CD4-positive, alpha-beta T cell treated with Interleukin-6 at 100 ng/mL for 8 hours (primary cell): ENCODE results near the gene KYAT1.

Source experiments
- DNase-seq: peaks from one replicate; pipeline ENCODE4 v3.0.0-alpha.2; 2020; ENCODE audit warnings: mixed read lengths, low spot score

The KYAT1 gene

DNA sequence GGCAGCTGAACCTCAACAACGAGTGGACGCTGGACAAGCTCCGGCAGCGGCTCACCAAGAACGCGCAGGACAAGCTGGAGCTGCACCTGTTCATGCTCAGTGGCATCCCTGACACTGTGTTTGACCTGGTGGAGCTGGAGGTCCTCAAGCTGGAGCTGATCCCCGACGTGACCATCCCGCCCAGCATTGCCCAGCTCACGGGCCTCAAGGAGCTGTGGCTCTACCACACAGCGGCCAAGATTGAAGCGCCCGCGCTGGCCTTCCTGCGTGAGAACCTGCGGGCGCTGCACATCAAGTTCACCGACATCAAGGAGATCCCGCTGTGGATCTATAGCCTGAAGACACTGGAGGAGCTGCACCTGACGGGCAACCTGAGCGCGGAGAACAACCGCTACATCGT is 26.6 kb upstream of the KYAT1 start:
- DNase-seq = no peak

DNA sequence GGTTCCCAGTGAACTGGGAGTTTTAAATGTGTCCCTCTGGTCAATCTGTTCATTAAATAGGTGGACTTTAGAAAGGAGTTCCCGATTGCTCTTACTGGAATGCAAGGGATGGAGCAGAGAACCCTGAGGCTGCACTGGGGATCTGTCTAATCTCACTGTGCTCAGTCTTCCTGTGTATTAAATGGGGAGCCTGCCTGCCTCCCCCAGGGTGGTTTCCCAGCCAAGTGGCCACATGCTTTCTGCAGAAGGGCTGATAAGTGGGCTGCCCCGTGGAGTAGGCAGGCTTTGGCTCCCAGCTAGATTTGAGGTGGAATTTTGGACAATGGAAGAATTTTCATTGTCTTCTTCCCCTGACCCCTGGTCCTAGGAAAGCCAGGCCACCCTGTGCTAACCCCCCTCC is 25.0 kb upstream of the KYAT1 start:
- DNase-seq = no peak

DNA sequence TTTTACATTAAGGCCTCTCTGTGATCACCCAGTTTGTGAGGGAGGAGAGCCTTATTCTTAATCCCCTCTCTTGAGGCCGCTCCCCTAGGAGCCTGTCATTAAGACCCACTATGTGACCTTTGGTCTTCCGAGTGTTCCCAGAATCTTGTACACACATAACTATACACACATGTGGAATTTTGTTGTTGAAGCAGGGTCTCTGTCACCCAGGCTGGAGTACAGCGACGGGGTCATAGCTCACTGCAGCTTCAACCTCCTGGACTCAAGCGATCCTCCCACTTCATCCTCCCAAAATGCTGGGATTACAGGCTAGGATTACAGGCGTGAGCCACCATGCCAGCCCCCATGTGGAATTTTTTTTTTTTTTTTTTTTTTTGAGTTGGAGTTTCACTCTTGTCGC is 24.2 kb upstream of the KYAT1 start:
- DNase-seq = no peak

DNA sequence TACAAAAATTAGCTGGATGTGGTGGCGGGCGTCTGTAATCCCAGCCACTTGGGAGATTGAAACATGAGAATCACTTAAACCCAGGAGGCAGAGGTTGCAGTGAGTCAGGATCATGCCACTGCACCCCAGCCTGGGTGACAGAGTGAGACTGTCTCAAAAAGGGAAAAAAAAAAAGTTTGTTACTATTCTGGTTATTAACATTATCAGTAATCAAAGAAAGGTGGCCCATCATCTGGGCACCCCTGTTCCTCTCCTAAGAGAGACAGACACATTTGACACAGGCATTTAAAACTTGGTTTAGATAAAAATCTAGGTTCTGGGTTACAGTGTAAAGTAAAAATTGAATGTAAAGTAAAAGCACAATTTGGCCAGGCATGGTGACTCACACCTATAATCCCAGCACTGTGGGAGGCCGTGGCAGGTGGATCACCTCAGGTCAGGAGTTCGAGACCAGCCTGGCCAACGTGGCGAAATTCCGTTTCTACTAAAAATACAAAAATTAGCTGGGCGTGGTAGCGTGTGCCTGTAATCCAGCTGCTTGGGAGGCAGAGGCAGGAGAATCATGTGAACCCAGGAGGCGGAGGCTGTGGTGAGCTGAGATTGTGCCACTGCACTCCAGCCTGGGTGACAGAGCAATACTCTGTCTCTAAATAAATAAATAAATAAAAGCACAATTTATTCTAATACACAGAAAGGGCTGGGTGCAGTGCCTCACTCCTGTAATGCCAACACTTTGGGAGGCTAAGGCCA is 22.3 kb upstream of the KYAT1 start:
- no peak for DNase-seq

DNA sequence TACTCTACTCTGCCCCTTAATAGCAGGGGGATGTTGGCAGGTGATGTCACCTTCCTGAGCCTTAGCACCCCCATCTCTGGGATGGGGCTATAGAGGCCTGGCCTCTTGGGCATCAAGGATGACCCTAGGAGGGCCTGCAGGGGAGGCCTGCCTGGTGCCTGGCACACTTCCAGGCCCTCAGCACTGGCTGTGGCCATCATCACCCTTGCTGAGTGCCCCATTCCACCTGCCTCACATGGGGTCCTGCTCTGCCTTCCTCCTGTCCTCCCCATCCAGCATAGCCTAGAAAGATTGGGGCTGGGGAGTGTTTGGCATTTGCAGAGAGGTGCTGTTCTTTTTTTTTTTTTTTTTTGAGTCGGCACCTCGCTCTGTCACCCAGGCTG is 21.3 kb upstream of the KYAT1 start:
- DNase-seq = no peak

DNA sequence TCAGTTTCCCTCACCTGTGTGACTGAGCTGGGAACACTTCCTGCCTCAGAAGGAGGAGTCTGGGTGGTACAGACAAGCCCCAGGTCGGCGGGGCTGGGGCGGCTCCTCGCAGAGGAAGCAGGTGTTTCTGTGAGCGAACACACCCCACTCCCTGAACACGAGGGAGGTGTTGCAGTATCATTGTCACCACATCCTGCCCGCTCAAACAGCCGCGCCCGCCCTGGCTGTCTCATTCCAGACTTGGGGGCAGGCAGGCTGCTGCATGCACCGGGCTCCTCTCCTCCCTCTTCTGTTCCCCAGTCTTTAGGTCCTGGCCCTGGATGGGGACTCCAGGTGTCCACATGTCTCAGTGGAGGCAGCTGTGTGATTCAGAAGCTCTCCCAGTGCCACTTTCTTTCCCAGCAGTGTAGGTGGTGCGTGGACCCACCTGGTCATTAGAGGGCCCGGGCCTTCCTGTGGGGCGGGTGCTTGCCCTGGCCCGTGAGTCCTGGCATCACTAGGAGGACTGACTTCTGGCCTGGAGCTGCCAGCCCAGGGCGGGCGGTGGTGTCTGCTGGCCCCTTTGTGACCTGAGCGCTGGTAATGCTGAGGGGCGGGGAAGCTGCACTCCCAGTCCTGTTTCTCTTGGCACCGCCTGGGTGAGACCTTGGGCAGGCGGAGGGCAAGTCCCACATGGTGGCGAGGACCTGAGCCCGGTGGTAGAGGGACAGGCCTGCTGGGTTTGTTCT is 20.8 kb upstream of the KYAT1 start:
- DNase-seq = peak; percentile 92

DNA sequence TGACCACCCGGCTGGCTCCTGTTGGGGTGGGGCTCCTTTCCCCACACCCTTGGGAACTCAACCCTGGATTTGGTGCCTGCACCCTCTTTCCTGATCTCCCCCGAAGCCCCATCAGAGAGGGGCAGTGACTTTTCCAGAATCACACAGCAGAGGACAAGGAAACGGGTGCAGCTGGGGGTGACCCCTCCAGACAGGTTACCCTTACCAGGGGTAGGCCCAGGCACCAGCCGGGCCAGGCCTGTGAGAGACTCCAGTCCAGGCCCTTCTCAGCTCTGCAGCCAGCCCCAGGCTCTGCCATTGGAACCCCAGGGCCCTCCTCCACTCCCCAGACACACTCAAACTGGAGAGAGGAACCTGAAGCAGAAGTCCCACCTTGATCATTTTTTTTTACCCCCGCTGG is 20.1 kb upstream of the KYAT1 start:
- no peak for DNase-seq

DNA sequence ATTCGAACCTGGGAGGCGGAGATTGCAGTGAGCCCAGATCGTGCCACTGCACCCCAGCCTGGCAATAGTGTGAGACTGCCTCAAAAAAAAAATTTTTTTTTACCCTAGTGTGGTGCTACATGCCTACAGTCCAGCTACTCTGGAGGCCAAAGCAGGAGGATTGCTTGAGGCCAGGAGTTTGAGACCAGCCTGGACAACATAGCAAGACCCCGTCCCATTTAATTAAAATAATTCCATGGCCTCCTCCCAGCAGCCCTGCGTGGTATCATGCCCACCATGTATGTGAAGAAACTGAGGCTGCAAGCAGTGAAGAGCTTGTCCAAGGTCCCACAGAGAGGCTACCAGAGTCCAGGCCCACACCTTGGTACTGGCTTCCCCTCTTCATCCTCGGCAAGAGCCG is 19.6 kb upstream of the KYAT1 start:
- DNase-seq = no peak

DNA sequence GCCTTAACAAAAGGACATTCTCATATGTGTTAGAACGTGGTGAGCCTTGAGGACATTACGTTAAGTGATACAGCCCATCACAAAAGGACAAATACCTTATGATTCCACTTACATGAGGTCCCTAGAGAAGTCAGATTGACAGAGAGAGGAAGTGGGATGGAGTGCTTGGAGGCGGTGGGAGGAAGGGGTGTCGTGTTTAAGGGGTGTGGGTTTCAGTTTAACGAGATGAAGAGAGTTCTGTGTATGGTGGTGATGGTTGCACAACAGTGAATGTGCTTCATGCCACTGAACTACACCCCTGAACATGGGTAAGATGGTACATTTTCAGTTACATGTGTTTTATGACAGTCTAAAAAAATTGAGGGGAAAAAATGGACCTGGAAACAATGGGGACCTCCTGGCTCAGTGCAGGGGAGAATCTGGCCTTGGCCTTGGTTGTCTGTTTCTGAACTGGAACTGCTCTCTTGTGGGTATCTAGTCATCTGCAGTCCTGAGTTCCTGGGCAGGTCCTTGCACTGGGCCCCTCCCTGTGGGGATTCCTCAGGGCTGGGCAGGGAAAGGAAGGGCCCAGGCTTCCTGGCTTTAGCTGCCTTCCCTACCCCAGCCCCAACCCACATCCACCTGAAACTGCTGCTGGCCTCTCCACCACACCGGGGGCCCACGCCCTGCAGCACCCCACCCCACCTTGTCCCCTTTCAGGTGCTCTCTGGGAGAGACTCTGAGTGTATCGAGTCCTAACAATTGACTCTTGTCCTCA is 18.0 kb upstream of the KYAT1 start:
- peak; percentile 24 for DNase-seq

DNA sequence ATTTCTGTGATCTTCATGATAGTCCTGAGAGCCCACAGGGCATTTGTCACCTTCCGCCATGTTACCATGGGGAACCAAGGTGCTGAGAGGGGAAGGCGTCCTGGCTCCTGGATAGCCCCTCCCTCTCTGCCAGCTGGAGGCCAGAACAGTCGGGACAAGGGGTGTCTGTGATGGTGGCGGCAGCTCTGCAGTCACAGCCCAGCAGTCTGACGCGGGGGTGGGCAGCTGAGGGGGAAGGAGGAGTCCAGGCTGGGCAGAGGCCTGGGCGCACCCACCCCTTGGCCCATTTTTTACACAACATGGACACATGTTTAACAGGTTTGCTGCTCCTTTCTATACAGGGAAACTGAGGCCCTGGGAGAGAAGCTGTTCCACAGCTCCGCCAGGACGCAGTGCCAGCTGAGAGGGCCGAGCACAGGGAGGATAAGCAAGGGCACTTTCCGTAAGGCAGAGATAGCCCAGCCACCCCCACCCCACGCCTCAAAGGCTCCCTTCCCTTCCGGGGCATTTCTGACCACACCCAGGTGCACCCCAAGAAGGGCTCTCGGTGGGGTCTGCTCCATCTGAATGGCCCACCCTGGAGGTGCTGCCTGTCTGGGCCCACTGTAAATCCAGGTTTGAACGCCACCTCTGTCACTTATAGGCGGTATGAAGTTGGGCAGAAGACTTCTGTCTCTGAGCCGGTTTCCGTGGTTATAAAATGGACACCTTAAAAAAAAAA is 17.3 kb upstream of the KYAT1 start:
- no peak for DNase-seq

DNA sequence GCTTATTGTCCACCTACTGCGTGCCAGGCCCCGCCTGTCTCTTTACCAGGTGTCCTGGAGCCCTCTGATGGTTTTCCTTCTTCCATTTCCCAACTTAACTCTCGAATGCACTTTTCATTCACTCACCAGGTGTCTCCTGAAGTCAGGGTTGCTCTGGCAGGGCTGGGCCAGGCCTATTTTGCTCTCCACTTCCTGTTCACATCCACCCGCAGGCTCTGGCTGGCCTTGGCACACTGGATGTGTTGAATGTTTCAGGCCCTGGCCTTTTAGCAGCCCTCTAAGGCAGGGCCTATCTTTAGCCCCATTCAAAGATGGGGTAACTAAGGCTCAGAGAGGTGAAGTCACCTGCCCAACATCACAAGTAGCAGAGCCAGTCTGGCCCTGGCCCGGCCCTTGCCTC is 16.6 kb upstream of the KYAT1 start:
- no peak for DNase-seq

DNA sequence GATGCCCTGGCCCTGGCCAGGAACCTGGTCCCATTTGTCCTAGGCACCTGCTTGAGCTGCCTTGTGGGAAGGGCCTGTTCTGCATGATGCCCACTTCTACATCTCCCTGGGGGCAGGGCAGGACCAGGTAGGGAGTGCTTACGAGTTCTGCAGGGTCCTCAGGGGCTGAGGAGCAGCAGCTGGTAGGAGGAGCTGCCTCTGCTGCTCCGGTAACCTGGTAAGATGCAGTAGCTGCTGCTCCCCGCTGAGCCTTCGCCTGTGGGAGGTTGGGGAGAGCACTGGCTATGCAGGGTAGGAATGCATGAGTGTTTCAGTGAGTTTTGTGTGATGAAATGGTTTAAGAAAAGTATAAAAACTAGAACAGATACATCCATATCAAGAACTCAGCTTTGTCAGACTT is 13.8 kb upstream of the KYAT1 start:
- no peak for DNase-seq

DNA sequence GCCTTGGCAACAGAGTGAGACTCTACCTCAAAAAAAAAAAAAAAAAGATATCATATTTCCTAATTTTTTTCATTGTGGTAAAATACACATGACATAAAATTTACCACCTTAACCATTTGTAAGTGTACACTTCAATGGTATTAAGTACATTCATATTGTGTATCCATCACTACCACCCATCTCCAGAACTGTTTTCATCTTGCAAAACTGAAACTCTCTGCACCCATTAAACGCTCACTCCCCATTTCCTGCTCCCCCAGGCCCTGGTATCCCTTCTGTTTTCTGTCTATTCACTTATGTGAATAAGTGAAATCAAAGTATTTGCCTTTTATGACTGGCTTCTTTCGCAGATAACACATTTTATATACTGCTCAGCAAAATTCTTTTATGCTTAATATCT is 13.0 kb upstream of the KYAT1 start:
- no peak for DNase-seq

DNA sequence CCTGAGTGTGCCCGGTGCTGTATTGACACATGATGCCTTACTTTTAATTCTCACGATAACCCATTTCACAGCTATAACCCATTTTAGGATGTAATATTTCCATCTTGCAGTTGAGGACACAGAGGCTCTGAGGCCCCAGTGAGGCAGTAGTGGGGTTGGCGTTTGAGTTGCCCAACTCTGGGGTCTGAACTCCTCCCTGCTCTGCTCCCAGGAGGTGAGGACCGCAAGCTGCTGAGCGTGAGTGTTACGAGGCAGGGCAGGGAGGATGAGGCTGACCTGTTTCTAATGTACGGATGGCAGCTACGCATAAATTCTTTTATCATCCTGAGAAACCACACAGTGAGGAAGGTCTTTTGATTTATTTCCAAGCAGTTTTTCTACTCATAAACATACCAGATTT is 11.6 kb upstream of the KYAT1 start:
- DNase-seq = no peak

DNA sequence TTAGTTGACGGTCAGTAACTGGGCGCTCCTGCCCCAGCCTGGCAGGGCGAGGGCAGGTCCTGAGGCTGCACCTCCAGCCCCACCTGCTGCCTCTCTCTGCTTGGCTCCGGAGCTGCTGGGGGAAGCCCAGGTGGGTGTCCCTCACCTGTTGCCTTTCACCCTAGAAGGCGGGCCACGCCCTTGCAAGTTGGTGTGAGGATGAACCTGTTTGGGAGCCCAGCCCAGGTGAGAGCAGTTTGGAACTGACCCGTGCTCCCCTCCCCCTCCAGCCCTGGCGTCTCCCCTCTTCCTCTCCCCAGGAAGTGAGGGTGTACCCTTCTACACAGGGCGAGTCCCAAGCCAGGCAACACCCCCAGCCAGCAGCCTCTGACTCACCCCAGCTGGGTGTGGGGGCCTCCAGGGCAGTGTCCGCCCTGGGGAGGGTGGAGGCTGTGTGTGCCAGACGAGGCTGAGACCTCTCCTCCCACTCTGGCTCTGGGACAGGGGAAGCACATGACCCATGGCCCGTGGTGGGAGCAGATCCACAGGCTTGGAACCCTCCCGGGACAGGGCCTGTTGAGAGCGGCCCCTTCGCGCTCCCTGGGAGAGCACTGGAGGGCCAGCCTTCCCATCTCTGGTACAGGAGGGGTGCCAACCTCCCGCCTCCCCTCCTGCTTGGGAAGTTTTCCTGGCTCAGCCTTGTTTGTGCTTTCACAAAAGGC is 10.6 kb upstream of the KYAT1 start:
- DNase-seq = no peak

DNA sequence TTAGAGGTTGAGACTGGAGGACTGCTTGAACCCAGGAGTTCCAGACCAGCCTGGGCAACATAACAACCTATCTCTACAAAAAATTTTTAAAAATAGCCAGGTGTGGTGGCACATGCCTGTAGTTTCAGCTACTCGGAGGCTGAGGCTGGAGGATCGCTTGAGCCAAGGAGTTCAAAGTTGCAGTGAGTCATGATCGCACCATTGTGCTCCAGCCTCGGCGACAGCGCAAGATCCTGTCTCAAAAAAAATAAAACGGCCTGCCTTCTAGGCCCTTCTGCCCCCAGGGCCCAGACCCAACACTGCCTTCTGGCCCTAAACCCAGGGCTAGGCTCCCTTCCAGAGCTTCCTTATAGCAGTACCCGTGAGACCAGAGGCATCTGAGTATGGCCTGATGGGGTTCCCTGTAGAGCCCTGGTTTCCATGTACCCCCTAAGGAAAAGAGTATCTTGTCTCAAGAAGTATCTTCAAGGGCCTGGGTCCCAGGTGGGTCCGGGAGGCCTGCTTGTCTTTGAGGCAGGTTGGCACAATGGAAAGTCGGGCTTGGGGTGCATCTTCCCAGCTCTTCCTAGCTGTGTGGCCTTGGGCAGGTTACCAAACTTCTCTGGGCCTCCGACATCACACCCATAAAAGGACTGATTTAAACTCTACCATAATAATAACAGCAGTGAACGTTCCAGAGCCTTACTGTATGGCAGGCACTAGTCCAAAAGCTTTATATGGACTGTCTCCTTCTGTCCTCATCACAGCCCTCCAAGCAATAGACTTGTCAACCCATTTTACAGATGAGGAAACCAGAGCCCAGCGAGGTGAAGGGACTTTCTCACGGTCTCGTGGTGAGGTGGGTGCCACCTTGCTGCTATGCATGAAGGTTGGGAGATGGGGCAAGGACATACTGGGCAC is 9.8 kb upstream of the KYAT1 start:
- no peak for DNase-seq

DNA sequence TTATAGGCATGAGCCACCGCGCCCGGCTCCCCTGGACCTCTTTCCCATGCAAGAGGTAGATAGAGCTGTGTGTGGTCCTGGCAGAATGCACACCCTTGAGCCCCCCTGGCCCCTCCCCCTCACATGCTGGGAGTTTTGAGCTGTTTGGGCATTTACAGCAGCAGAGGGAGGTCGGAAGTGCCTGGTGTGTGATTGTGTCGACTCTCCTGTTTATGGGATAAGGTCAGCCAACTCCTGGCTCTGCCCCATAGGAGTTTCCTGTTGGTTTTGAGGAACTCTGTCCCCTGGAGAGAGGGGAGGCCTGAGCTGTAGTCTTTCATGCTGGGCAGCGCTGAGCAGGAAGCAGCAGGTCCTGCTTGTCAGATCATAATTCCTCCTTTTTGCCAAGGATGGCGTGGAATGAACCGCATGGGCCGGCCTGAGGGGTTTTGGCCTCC is 6.2 kb upstream of the KYAT1 start:
- DNase-seq = no peak

DNA sequence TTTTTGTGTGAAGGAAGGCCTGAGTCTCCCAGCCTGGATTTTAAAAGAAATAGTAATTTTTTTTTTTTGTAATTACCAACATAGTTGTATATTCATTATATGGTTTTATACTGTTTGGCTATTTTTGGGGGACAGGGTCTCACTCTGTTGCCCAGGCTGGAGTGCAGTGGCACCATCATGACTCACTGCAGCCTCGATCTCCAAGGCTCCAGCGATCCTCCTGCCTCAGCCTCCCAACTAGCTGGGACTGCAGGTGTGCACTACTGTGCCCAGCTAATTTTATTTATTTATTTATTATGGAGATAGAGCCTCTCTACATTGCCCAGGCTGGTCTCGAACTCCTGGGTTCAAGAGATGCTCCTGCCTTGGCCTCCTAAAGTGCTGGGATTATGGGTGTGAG is 5.3 kb upstream of the KYAT1 start:
- DNase-seq = no peak

DNA sequence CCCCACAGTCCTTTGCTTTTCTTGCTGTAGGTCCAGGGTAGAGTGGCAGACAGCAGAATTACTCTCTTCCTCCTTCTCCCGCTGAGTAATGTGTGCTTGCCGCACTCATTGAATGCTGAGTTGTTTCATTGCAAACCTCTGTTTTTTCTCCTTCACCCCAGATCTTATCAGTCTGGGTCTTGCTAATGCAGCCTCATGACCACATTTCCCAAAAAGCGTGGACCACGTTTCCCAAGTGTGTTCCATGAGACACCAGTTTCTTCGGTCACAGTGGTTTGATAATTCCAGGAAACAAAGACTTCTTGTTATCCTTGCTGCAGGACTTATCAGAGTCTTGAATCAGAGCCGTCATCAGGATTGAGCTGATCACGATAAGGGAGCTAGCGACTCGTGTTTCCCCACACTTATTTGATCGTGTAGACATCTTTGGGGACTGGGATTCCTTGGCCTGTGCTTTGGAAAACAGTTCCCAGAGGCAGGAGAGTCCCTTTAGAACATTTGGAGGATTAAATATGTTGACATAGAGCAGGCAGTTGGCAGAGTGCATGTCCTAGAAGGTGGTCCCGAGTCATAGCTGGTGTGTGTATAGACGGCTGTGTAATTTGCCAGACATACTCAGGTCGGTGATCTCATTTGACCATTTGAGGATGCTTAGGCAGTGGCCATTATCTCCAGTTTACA is 4.6 kb upstream of the KYAT1 start:
- no peak for DNase-seq

DNA sequence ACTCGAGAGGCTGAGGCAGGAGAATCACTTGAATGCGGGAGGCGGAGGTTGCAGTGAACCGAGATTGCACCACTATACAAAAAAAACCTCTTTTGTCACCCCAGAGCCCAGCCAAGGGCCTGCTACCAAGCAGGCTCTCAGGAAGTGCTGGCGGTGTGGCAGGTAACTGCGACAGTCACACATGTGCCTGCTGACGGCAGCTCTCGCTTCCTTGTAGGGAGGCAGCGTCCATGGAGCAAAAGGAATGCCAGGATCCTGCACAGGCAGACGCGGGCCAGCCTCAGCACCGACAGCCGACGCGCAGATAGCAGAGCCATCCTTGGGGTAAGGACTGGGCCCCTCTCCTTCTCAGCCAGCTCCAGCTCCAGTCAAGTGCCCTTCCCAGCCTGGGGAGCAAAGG is 4.0 kb upstream of the KYAT1 start:
- DNase-seq = no peak
